HepG2 (cell line): Measurements from ENCODE around the gene FAM43B. TPM values are rescaled to one million over a fixed set of nuclear protein-coding genes. Genes with fewer than 3 reads are reported as not detected.
A peak's percentile ranks its signal among the peaks of the same experiment; 100 is the strongest.

Experiments used
- HES4 ChIP-seq: sonication (generic); formaldehyde crosslinking; IDR thresholded peaks from 2 replicates; pipeline ENCODE4 v1.9.0; 2021; ENCODE audit warnings: mild to moderate bottlenecking, missing genetic modification reagents, borderline replicate concordance
- SAP130 ChIP-seq: IDR thresholded peaks from 2 replicates; pipeline ENCODE4 v1.6.1; 2016; ENCODE audit warnings: low read depth
- SATB2 ChIP-seq: sonication (generic); formaldehyde crosslinking; IDR thresholded peaks from 2 replicates; pipeline ENCODE4 v1.5.0; 2020; ENCODE audit warnings: missing genetic modification reagents
- ZBTB40 ChIP-seq, 2 experiments: fragments of 450-650 bp in 1 of 2; sonication (generic) in 1 of 2; formaldehyde crosslinking in 1 of 2; IDR thresholded peaks; 2 replicates each; pipeline versions ENCODE4 v1.6.1 to v1.8.0; 2016 to 2022; ENCODE audit warnings: antibody characterized with exemption in 1 of 2, mild to moderate bottlenecking in 1 of 2, missing genetic modification reagents in 1 of 2
- ZBTB44 ChIP-seq: sonication (generic); formaldehyde crosslinking; IDR thresholded peaks from 2 replicates; pipeline ENCODE4 v1.4.0; 2020; ENCODE audit warnings: missing genetic modification reagents
- ZNF234 ChIP-seq: sonication (generic); formaldehyde crosslinking; conservative IDR thresholded peaks from 2 replicates; pipeline ENCODE4 v1.5.1; 2020; ENCODE audit warnings: mild to moderate bottlenecking, missing genetic modification reagents
- ZNF318 ChIP-seq: sonication (generic); formaldehyde crosslinking; IDR thresholded peaks from 2 replicates; pipeline ENCODE4 v1.4.0; 2020; ENCODE audit warnings: mild to moderate bottlenecking, missing genetic modification reagents
- polyA plus RNA-seq, 8 experiments: library from polyadenylated mRNA; depleted of rRNA in 3 of 8; stranded (reverse) in 7 of 8; unstranded in 1 of 8; fragments of >200 nt; fragmentation: Illumina TruSeq in 4 of 8; extraction: Trizol in 4 of 8; gene quantifications; 2 replicates each; pipeline versions ENCODE4 v1.2.1 to v1.2.3, GENCODE V29; 2011 to 2016; ENCODE audit warnings: low read depth in 4 of 8, missing spikeins in 1 of 8, mixed read lengths in 1 of 8; ENCODE audit not compliant: insufficient read depth in 1 of 8
- total RNA-seq, 5 experiments: library from RNA; depleted of rRNA; stranded (reverse); fragments of >200 nt; fragmentation: Illumina TruSeq; extraction: Trizol; gene quantifications; 2 replicates each; pipeline ENCODE4 v1.2.3, GENCODE V29; 2016; ENCODE audit warnings: low read depth in 1 of 5

The FAM43B gene
- total and polyA plus RNA-seq, 2 of the 13 experiments (the other 11 are each of a cell fraction or from before 2014, with no cell fraction given): 0.63 to 3.7 TPM

- TF ChIP-seq ZBTB40 (IDR thresholded peaks at IDR 0.05): peak; percentile 94
- peak; percentile 78 for TF ChIP-seq ZBTB40 (CRISPR knock-in tag; IDR thresholded peaks at IDR 0.05)
- peak; percentile 70; the same call in 1 of the 2 replicates for TF ChIP-seq SATB2 (CRISPR knock-in tag)
- no peak for TF ChIP-seq ZNF234 (CRISPR knock-in tag)
- TF ChIP-seq ZBTB44 (CRISPR knock-in tag): no peak
- TF ChIP-seq ZNF318 (CRISPR knock-in tag): no peak
- TF ChIP-seq HES4: peak; percentile 54; the same call in 1 of the 2 replicates
- peak; percentile 98 for TF ChIP-seq SAP130
Measured at GRCh38 chr1:20507564-20508410, 44.6 kb upstream of the FAM43B start, which contains the start of gene MUL1 (continued).
